ENCODE data around the gene CPEB3. TPM values are rescaled to one million over a fixed set of nuclear protein-coding genes. Genes with fewer than 3 reads are reported as not detected.

CPEB3 gene
- total RNA-seq, 1 donor from 2014 or later: 6.9 TPM

DNA sequence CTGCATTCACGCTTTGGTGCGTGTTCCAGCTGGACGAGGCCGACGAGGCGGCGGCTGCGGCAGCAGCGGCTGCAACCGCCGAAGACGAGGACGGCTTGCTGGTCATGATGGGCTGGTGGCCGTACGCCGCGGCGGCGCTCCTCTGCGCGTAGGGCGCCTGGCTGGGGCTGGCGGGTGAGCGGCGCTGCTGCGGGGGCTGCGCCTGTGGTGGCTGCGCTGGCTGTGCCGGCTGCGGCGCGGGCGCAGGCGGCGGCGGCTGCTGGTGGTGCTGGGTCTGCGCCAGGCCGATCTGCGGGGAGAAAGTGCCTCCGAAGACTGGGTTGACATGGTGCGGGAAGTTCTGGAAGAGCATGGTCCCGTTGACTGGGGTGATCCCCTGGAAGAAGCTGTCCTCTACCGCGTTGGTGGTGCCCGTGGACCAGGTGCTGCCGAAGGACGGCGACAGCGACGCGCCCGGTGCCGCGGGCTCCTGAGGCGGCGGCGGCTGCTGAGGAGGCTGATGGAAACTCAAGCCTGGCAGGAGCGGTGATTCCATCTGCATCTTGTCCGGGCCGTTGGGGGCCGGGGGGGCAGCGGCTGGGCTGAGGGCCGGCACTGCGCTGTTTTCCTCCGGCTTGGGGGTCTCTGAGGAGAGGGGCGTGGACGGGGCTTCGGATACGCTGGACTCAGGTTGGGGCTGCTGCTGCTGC lies 51.1 kb downstream of the CPEB3 start:
- intact Hi-C loops (cut with DNase I): no loop called here
- Histone ChIP-seq H3K27me3 (ENCODE audit: low read depth) (no peaks in the 10 kb centered on the region), H3K27ac (peak overlapping the region; percentile 79), H3K4me3 (peak overlapping the region; percentile 74), H3K36me3 (no peaks in the 10 kb centered on the region), H3K9me3 (no peaks in the 10 kb centered on the region), H3K4me1 (peaks cover 49% of the 10 kb centered on the region)
- ATAC-seq: peak; percentile 74 to 79
- DNase-seq: peak; percentile 64
- TF ChIP-seq, protein P1, sequence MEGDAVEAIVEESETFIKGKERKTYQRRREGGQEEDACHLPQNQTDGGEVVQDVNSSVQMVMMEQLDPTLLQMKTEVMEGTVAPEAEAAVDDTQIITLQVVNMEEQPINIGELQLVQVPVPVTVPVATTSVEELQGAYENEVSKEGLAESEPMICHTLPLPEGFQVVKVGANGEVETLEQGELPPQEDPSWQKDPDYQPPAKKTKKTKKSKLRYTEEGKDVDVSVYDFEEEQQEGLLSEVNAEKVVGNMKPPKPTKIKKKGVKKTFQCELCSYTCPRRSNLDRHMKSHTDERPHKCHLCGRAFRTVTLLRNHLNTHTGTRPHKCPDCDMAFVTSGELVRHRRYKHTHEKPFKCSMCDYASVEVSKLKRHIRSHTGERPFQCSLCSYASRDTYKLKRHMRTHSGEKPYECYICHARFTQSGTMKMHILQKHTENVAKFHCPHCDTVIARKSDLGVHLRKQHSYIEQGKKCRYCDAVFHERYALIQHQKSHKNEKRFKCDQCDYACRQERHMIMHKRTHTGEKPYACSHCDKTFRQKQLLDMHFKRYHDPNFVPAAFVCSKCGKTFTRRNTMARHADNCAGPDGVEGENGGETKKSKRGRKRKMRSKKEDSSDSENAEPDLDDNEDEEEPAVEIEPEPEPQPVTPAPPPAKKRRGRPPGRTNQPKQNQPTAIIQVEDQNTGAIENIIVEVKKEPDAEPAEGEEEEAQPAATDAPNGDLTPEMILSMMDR (IDR thresholded peaks at IDR 0.05): no peak

- H3K36me3 ChIP-seq: peaks cover 4% of the 10 kb centered on the region
- TF ChIP-seq, protein P1 (IDR thresholded peaks at IDR 0.05): no peak
- no peaks in the 10 kb centered on the region for H3K27me3 ChIP-seq (ENCODE audit: low read depth)
- no peak for DNase-seq
- H3K27ac ChIP-seq: peak overlapping the region; percentile 79
- peak overlapping the region; percentile 74 for H3K4me3 ChIP-seq
- intact Hi-C loops (cut with DNase I): no loop called here
- H3K4me1 ChIP-seq: peaks cover 49% of the 10 kb centered on the region
- no peaks in the 10 kb centered on the region for H3K9me3 ChIP-seq
- ATAC-seq: no peak
Observed at GRCh38 chr10:92239151-92239599, 51.7 kb downstream of the CPEB3 start.

GRCh38 chr10:92238586-92239098 lies 52.2 kb downstream of the CPEB3 start:
- TF ChIP-seq, protein P1 (IDR thresholded peaks at IDR 0.05): no peak
- H3K4me3 ChIP-seq: peak overlapping the region; percentile 74
- ATAC-seq (peak; percentile 76 to 82), DNase-seq (peak; percentile 69)
- intact Hi-C loops (cut with DNase I): no loop called here
- peaks cover 4% of the 10 kb centered on the region for H3K36me3 ChIP-seq
- peaks cover 45% of the 10 kb centered on the region for H3K4me1 ChIP-seq
- H3K27me3 ChIP-seq (ENCODE audit: low read depth): no peaks in the 10 kb centered on the region
- peak overlapping the region; percentile 79 for H3K27ac ChIP-seq
- H3K9me3 ChIP-seq: no peaks in the 10 kb centered on the region

GRCh38 chr10:92238054-92238585 lies 52.8 kb downstream of the CPEB3 start:
- peaks cover 40% of the 10 kb centered on the region for H3K4me1 ChIP-seq
- DNase-seq (no peak), ATAC-seq (no peak)
- TF ChIP-seq, protein P1 (IDR thresholded peaks at IDR 0.05): no peak
- H3K36me3 ChIP-seq: peaks cover 4% of the 10 kb centered on the region
- H3K27me3 ChIP-seq (ENCODE audit: low read depth): no peaks in the 10 kb centered on the region
- peak overlapping the region; percentile 74 for H3K4me3 ChIP-seq
- H3K27ac ChIP-seq: peak overlapping the region; percentile 8
- intact Hi-C loops (cut with DNase I): no loop called here
- no peaks in the 10 kb centered on the region for H3K9me3 ChIP-seq

- TF ChIP-seq, protein P1 (IDR thresholded peaks at IDR 0.05): no peak
- H3K27ac ChIP-seq: no peak overlapping the region
- H3K36me3 ChIP-seq: peaks cover 17% of the 10 kb centered on the region
- no peak for ATAC-seq
- no peak overlapping the region for H3K4me3 ChIP-seq
- intact Hi-C loops (cut with DNase I): no loop called here
- no peaks in the 10 kb centered on the region for H3K9me3 ChIP-seq
- DNase-seq: no peak
- H3K27me3 ChIP-seq (ENCODE audit: low read depth): no peaks in the 10 kb centered on the region
- no peaks in the 10 kb centered on the region for H3K4me1 ChIP-seq
Observed at GRCh38 chr10:92231196-92231595, 59.7 kb downstream of the CPEB3 start.

Measured in lower lobe of right lung (tissue), 2 donors.